CD4-positive, alpha-beta T cell (primary cell): ENCODE data around the gene FILIP1. TPM values are rescaled to one million over a fixed set of nuclear protein-coding genes. Genes with fewer than 3 reads are reported as not detected.

Experiments
- ATAC-seq: fragments of 200-7000 bp; cut with Tn5 transposase; one replicate; pipeline ENCODE4 v1.10.0; 2022; ENCODE audit warnings: mild to moderate bottlenecking; ENCODE audit not compliant: poor library complexity
- CTCF ChIA-PET: fragments of 350-600 bp; sonication (Branson Sonifier 250); formaldehyde crosslinking; loops from one replicate; lab custom pipeline; 2021; ENCODE audit warnings: antibody characterized with exemption, inconsistent platforms; lab: Charles Lee
- POLR2A ChIA-PET: fragments of 350-600 bp; sonication (Branson Sonifier 250); formaldehyde crosslinking; loops from one replicate; lab custom pipeline; 2021; ENCODE audit warnings: antibody characterized with exemption, inconsistent platforms; lab: Charles Lee
- DNase-seq, 14 experiments: peaks; one replicate each; pipeline ENCODE4 v3.0.0-alpha.2; 2013 to 2020; ENCODE audit warnings: mixed read lengths in 2 of 14
- H3K27ac ChIP-seq, 2 donors: one replicate each; pipeline versions ENCODE4 v1.5.1 to v1.7.0; 2013; ENCODE audit warnings: low read length in 2 of 2, low read depth in 1 of 2, mild to moderate bottlenecking in 1 of 2
- H3K27me3 ChIP-seq, 2 experiments: 1 replicate in 1 of 2; 2 replicates in 1 of 2; pipeline versions ENCODE4 v1.6.1 to v1.7.0; 2013; ENCODE audit warnings: low read length in 2 of 2, control low read depth in 1 of 2, mild to moderate bottlenecking in 1 of 2, moderate library complexity in 1 of 2; ENCODE audit not compliant: insufficient read depth in 2 of 2, control insufficient read depth in 1 of 2
- H3K36me3 ChIP-seq: one replicate; pipeline ENCODE4 v1.6.1; 2013; ENCODE audit warnings: low read length, control low read depth; ENCODE audit not compliant: insufficient read depth
- H3K4me1 ChIP-seq: one replicate; pipeline ENCODE4 v1.6.1; 2013; ENCODE audit warnings: low read length, control low read depth; ENCODE audit not compliant: insufficient read depth
- H3K4me3 ChIP-seq: one replicate; pipeline ENCODE4 v1.5.1; 2013; ENCODE audit warnings: mild to moderate bottlenecking, low read length, moderate library complexity
- H3K9me3 ChIP-seq, 2 experiments: 1 replicate in 1 of 2; 2 replicates in 1 of 2; pipeline versions ENCODE4 v1.6.1 to v1.7.0; 2013; ENCODE audit warnings: low read length in 2 of 2, mild to moderate bottlenecking in 2 of 2, control low read depth in 1 of 2, moderate library complexity in 1 of 2; ENCODE audit not compliant: control insufficient read depth in 1 of 2, insufficient read depth in 1 of 2
- H3K27ac Mint-ChIP-seq: one replicate; pipeline ENCODE4 v1.8.0; 2020; ENCODE audit warnings: mixed read lengths
- H3K27me3 Mint-ChIP-seq: one replicate; pipeline ENCODE4 v1.8.0; 2021; ENCODE audit warnings: mixed read lengths
- H3K36me3 Mint-ChIP-seq: one replicate; pipeline ENCODE4 v1.8.0; 2021; ENCODE audit warnings: low read depth, mixed read lengths
- H3K4me1 Mint-ChIP-seq: one replicate; pipeline ENCODE4 v1.8.0; 2021; ENCODE audit warnings: low read depth, mixed read lengths
- H3K4me3 Mint-ChIP-seq: one replicate; pipeline ENCODE4 v1.8.0; 2020; ENCODE audit warnings: mild to moderate bottlenecking, mixed read lengths
- H3K9me3 Mint-ChIP-seq: one replicate; pipeline ENCODE4 v1.8.0; 2020; ENCODE audit warnings: mixed read lengths
- CTCF ChIP-seq: fragments of 200-600 bp; IDR thresholded peaks from one replicate; pipeline ENCODE4 v1.8.0; 2022; ENCODE audit warnings: antibody characterized with exemption, mild to moderate bottlenecking
- intact Hi-C, 2 experiments: fragments of 100-400 bp; cut with DNase I in 1 of 2; cut with micrococcal nuclease in 1 of 2; formaldehyde crosslinking; loops; one replicate each; pipeline versions ENCODE4 v1.15.1 to v1.9.0; 2023 to 2025; cut with DNase I, micrococcal nuclease
- total RNA-seq, 174 experiments: library from RNA in 2 of 174; stranded (reverse) in 2 of 174; gene quantifications; one replicate each; pipeline ENCODE4 v1.2.3 and lab custom pipeline; 2021 to 2026

FILIP1 gene
- total RNA-seq, 2 experiments from 2014 or later, result 0.06 TPM; not detected in 1

- H3K4me3 Mint-ChIP-seq, result no peak overlapping the region
- DNase-seq (peak in 1 of 14 experiments; percentile 33), ATAC-seq (peak; percentile 51)
- no peak overlapping the region for H3K4me3 ChIP-seq
- POLR2A ChIA-PET, result no interaction called here
- CTCF ChIA-PET, result interaction anchor here (1.7 kb wide), 1 partner anchor 9 kb away, joined by 3 read pairs; no protein-coding TSS in a partner anchor
- peaks cover 7% of the 10 kb centered on the region for H3K27me3 Mint-ChIP-seq
- peaks cover 0 to 3% of the 10 kb centered on the region in 2 experiments for H3K27me3 ChIP-seq
- intact Hi-C loops, result no loop called here
- no peaks in the 10 kb centered on the region for H3K36me3 ChIP-seq
- no peaks in the 10 kb centered on the region for H3K4me1 ChIP-seq
- no peaks in the 10 kb centered on the region for H3K9me3 ChIP-seq
- peaks cover 7% of the 10 kb centered on the region for H3K4me1 Mint-ChIP-seq
- H3K9me3 Mint-ChIP-seq, result no peaks in the 10 kb centered on the region
- peak overlapping the region; percentile 19 for H3K27ac Mint-ChIP-seq
- H3K36me3 Mint-ChIP-seq, result no peaks in the 10 kb centered on the region
- no peak for TF ChIP-seq CTCF
- H3K27ac ChIP-seq, result no peak overlapping the region
These were observed 187.5 kb downstream of the FILIP1 start for GRCh38 chr6:75306064-75306463.

GRCh38 chr6:75305573-75305972 is 188.0 kb downstream of the FILIP1 start:
- peaks cover 7% of the 10 kb centered on the region for H3K4me1 Mint-ChIP-seq
- no peaks in the 10 kb centered on the region for H3K9me3 ChIP-seq
- peaks cover 7% of the 10 kb centered on the region for H3K27me3 Mint-ChIP-seq
- no peaks in the 10 kb centered on the region for H3K4me1 ChIP-seq
- POLR2A ChIA-PET, result interaction anchor here (0.7 kb wide), 1 partner anchor 382 kb away, joined by 3 read pairs; no protein-coding TSS in a partner anchor
- DNase-seq (no peak), ATAC-seq (no peak)
- no peak overlapping the region for H3K27ac ChIP-seq
- H3K36me3 Mint-ChIP-seq, result no peaks in the 10 kb centered on the region
- no peak overlapping the region for H3K4me3 Mint-ChIP-seq
- H3K36me3 ChIP-seq, result no peaks in the 10 kb centered on the region
- peaks cover 0 to 3% of the 10 kb centered on the region in 2 experiments for H3K27me3 ChIP-seq
- no peak for TF ChIP-seq CTCF
- peak overlapping the region; percentile 19 for H3K27ac Mint-ChIP-seq
- CTCF ChIA-PET, result interaction anchor here (1.7 kb wide), 1 partner anchor 8 kb away, joined by 3 read pairs; no protein-coding TSS in a partner anchor
- H3K9me3 Mint-ChIP-seq, result no peaks in the 10 kb centered on the region
- intact Hi-C loops, result no loop called here
- no peak overlapping the region for H3K4me3 ChIP-seq

- H3K27me3 ChIP-seq, result no peaks in the 10 kb centered on the region
- no peak overlapping the region for H3K4me3 ChIP-seq
- Mint-ChIP-seq H3K27ac (no peak overlapping the region), H3K4me3 (no peak overlapping the region), H3K36me3 (no peaks in the 10 kb centered on the region), H3K9me3 (no peaks in the 10 kb centered on the region), H3K27me3 (peaks cover 7% of the 10 kb centered on the region), H3K4me1 (peaks cover 7% of the 10 kb centered on the region)
- H3K4me1 ChIP-seq, result no peaks in the 10 kb centered on the region
- no peak for DNase-seq
- ATAC-seq, result no peak
- no peak overlapping the region for H3K27ac ChIP-seq
- no peaks in the 10 kb centered on the region for H3K9me3 ChIP-seq
- ChIA-PET POLR2A (interaction anchor here (0.7 kb wide), 1 partner anchor 17 kb away, joined by 3 read pairs; the partner anchor contains the start of gene TMEM30A), CTCF (no interaction called here)
- H3K36me3 ChIP-seq, result no peaks in the 10 kb centered on the region
- intact Hi-C loops, result no loop called here
- TF ChIP-seq CTCF, result no peak
These were observed 191.3 kb downstream of the FILIP1 start for GRCh38 chr6:75302280-75302679.
